HUES6 (cell line): Measurements from ENCODE around the gene UCP2.

ENCODE experiments used
- H3K27ac ChIP-seq: 2 replicates; pipeline ENCODE4 v1.7.0; 2013; ENCODE audit warnings: low read depth, mild to moderate bottlenecking, low read length, inconsistent platforms
- H3K27me3 ChIP-seq: 2 replicates; pipeline ENCODE4 v1.6.1; 2013; ENCODE audit warnings: low read length; ENCODE audit not compliant: control insufficient read depth, insufficient read depth
- H3K36me3 ChIP-seq: 2 replicates; pipeline ENCODE4 v1.6.1; 2013; ENCODE audit warnings: low read length; ENCODE audit not compliant: control insufficient read depth, insufficient read depth
- H3K4me1 ChIP-seq: 2 replicates; pipeline ENCODE4 v1.6.1; 2013; ENCODE audit warnings: low read length; ENCODE audit not compliant: control insufficient read depth, insufficient read depth
- H3K4me3 ChIP-seq: 2 replicates; pipeline ENCODE4 v1.5.1; 2013; ENCODE audit warnings: low read depth, low read length
- H3K9ac ChIP-seq: one replicate; pipeline ENCODE4 v1.6.1; 2013; ENCODE audit warnings: mild to moderate bottlenecking, low read length
- H3K9me3 ChIP-seq: 2 replicates; pipeline ENCODE4 v1.6.1; 2013; ENCODE audit warnings: low read depth, low read length; ENCODE audit not compliant: control insufficient read depth, insufficient read depth

UCP2 gene

DNA sequence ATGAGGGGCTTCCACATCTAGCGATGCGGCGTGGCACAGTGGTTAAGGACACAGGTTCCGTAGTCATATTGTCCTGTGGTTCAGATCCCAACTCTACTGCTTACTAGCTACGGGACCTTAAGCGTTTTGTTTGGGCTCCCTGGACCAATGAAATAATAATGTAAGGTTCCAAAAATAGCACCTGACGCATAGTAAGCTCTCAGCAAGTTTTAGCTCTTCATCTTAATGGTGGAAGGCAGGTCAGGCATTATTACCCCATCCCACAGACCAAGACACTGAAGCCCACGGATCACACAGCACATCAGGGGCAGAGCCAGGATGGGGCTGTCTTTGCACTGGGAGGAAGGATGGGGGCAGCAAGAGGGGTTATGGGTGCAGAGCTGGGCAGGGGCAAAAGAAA, 18.8 kb downstream of the UCP2 start:
- Histone ChIP-seq H3K4me1 (no peaks in the 10 kb centered on the region), H3K27ac (no peak overlapping the region), H3K9ac (no peak overlapping the region), H3K4me3 (no peak overlapping the region), H3K27me3 (no peaks in the 10 kb centered on the region), H3K36me3 (no peaks in the 10 kb centered on the region), H3K9me3 (no peaks in the 10 kb centered on the region)

DNA sequence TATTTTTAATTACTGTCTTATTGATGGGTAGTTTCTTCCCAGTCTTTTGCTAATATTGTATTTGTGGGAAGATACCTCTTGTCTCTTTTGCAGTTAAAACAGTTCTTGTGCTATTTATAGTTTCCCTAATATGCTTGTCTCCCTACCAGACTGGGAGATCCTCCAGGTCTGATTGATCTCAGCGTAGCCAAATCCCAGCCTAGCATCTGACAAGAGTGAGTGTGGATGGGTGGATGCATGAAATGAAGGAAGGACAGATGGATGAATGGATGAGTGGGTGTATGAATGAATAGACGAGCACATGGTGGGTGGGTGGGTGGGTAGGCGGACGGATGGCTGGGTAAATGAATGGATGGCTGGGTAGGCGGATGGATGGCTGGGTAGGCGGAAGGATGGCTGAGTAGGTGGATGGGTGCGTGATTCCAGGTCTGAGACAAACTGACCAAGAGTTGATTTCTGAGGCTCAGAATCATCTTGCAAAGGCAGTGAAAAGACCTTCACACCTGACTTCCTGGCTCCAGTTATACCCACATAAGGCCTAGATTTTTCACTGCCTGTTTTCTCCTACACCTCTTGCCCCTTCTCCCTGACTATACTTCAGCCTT, 20.4 kb downstream of the UCP2 start:
- H3K36me3 ChIP-seq, result no peaks in the 10 kb centered on the region
- H3K9me3 ChIP-seq, result no peaks in the 10 kb centered on the region
- no peaks in the 10 kb centered on the region for H3K27me3 ChIP-seq
- H3K9ac ChIP-seq, result no peak overlapping the region
- no peak overlapping the region for H3K27ac ChIP-seq
- no peak overlapping the region for H3K4me3 ChIP-seq
- no peaks in the 10 kb centered on the region for H3K4me1 ChIP-seq

DNA sequence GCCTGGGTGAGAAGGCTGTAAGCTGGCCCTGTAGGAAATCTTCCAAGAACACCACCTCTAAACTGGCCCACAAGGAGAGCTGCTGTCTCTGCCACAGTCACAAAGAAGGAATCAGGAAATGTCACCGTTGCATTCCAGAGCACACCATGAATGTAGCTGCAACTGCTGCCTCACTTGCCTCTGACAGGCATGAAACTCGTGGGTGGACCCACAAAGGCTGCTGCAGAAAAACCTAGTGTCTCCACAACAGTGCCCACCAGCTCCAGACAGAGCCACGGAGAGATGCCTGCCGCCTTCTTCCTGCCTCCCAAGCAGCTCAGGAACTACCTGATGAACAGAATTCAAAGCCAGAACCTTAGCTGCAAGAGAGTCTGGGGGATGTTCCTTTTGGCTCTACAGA, 21.3 kb downstream of the UCP2 start:
- H3K4me3 ChIP-seq, result no peak overlapping the region
- H3K4me1 ChIP-seq, result no peaks in the 10 kb centered on the region
- no peak overlapping the region for H3K27ac ChIP-seq
- H3K27me3 ChIP-seq, result no peaks in the 10 kb centered on the region
- no peak overlapping the region for H3K9ac ChIP-seq
- no peaks in the 10 kb centered on the region for H3K9me3 ChIP-seq
- no peaks in the 10 kb centered on the region for H3K36me3 ChIP-seq

DNA sequence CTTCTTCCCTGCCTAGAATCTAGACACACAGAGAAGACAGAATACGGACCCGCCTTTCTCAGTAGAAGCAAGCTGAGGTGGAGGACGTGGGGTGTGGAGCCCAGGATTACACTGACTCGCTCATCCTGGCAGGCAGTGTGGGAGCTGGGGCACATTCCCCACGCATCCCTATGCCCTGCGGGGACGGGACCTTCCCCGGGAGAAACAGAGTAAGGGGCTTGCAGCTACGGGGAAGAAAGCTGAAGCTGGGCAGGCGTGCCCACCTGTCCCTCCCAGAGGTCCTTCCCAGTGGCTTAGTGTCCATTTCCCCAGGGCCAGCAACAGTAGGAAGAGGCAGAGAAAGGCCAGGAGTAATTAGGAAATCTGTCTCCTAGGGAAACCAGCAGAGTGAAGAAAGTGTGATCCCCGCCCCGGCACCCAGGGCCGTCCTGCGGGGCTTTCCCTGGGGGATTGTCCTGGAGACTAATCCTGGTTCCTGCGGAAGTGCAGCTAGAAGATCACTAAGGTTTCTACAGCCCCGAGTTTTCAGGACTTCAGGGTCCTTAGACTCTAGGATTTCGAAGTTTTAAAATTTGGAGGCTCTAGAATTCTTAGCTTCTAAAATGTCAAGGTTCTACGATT, 24.0 kb downstream of the UCP2 start:
- Histone ChIP-seq H3K4me3 (no peak overlapping the region), H3K9me3 (no peaks in the 10 kb centered on the region), H3K36me3 (no peaks in the 10 kb centered on the region), H3K4me1 (no peaks in the 10 kb centered on the region), H3K27ac (no peak overlapping the region), H3K27me3 (no peaks in the 10 kb centered on the region), H3K9ac (no peak overlapping the region)

DNA sequence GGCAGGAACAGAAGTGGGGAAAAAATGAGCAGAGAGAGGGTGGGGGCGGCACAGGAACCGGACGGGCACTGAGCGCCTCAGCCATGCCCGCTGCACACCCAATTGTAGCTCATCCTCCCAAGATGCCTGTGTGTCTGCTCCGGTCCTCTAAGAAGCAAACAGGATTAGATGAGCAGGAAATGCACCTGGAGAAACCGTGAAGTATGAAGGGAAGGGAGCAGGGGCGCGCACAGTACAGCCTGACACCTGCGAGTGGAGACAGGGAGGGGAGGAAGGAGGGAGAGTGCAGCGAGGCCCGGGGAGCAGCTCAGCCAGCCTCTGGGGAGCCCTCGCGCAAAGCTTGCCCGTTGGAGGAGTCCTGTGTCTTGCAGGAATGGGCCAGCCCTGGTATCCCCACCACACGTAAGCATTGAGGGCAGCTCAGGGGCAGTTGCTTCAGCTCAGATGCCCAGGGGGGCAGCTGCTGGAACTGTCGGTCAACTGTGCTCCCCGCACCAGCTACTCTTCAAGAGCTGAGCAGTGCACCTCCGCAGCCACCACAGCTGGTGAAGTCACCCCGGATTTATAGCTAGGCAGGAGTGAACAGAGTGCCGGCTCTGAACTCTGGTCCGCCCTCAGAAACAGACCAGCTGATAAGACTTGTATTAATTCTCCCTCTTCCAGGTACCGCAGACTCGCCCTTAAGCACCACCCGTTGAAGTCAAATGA, 24.8 kb downstream of the UCP2 start:
- Histone ChIP-seq H3K4me1 (no peaks in the 10 kb centered on the region), H3K9me3 (no peaks in the 10 kb centered on the region), H3K9ac (no peak overlapping the region), H3K27ac (no peak overlapping the region), H3K4me3 (no peak overlapping the region), H3K27me3 (no peaks in the 10 kb centered on the region), H3K36me3 (no peaks in the 10 kb centered on the region)

DNA sequence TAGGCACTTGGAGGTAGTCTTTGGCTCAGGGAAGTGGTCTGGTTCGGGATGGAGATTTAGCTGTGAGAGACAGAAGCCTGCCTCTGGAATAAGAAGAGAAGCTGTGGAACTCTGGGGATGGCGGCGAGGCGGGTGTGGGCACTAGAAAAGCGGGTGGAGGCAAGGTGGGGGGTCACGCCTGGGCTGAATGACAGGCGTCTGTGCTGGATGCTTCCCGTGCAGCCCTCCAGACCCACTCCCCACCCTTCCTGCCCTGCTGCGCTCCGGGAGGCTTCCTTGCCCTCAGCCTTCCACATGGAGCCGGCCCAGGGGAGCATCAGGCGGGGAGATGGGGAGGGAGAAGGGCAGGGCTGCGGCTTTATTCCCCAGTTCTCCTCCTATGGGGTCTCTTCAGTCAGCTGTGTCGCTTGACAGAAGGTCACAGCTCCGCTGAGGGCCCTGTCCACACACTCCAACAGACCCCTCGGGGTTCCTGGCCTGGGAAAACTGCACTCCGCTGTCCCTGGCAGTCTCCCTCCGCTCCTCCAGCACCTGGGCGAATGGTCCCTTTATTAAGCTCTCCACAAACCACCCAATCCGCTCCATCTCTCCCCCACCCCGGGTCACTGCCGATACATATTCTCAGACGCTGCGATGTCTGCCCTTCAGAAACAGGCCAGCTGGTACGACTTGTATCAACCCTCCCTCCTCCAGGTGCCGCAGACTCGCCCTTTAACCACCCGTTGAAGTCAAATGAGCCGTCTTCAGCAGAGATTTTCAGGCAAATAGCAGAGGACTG, 25.6 kb downstream of the UCP2 start:
- no peaks in the 10 kb centered on the region for H3K4me1 ChIP-seq
- H3K27me3 ChIP-seq, result no peaks in the 10 kb centered on the region
- H3K9me3 ChIP-seq, result no peaks in the 10 kb centered on the region
- H3K36me3 ChIP-seq, result no peaks in the 10 kb centered on the region
- H3K4me3 ChIP-seq, result no peak overlapping the region
- H3K9ac ChIP-seq, result no peak overlapping the region
- H3K27ac ChIP-seq, result no peak overlapping the region

DNA sequence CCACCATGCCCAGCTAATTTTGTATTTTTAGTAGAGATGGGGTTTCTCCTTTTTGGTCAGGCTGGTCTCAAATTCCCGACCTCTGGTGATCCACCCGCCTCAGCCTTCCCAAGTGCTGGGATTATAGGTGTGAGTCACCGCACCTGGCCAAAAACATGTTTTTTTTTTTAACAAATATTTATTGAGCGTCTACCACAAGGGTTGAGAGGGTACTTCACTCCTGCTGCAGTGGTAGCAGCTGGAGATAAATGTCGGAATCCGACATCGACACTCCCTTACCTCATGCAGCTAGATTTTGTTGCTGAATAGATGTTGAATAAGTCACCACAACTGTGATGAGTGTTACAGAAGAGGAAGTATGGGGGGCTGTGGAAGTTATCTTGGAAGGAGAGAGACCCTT, 30.8 kb downstream of the UCP2 start:
- H3K27me3 ChIP-seq, result no peaks in the 10 kb centered on the region
- no peaks in the 10 kb centered on the region for H3K36me3 ChIP-seq
- H3K27ac ChIP-seq, result no peak overlapping the region
- H3K9me3 ChIP-seq, result peaks cover 10% of the 10 kb centered on the region
- H3K9ac ChIP-seq, result no peak overlapping the region
- H3K4me1 ChIP-seq, result no peaks in the 10 kb centered on the region
- no peak overlapping the region for H3K4me3 ChIP-seq

DNA sequence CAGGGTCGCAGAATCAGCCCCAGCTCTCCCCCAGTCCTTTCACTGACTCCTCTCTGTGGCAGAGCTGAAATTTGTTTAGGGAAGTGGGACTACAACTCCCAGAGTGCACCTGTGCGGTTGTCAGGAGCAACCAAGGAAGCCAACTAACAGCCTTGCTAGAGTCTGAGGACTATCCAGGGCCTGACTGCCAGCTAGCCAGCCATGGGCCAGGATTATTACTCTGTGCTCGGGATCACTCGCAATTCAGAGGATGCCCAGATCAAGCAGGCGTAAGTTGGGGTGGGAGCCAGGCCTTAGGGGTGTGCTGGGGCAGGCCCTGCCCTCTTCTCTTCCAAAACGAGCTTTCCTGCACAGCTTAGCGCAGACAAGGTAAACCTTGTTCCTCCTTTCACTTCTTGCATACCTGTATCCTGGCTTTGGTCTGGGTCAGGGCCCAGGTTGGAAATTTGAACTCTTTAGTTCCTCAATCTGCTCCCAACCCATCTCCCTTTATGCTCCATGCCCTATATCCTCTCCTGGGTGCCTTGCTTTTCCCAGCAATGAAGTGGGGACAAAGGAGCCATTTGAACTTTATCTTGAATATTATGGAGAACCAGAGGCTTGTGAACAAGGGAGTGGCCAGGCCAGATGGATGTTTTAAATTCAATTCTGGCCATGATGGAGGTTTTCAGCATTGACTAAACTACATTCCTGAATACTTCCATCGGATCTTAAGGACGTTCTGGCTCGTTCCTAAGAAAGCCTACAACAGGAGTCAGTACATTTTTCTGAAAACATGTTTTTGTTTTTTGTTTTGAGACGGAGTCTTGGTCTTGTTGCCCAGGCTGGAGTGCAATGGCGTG, 31.6 kb downstream of the UCP2 start, which contains the start of gene DNAJB13:
Gene DNAJB13, plus strand, starts transcription at position 158 of the 842 bp plus-strand sequence. Its CDS starts 44 bp downstream, at position 202.
- H3K27ac ChIP-seq, result no peak within 1 kb of the TSS
- H3K27me3 ChIP-seq, result no peaks in the 10 kb centered on the region
- H3K9ac ChIP-seq, result no peak within 1 kb of the TSS
- no peak within 1 kb of the TSS for H3K4me3 ChIP-seq
- H3K36me3 ChIP-seq, result no peaks in the 10 kb centered on the region
- H3K4me1 ChIP-seq, result no peaks in the 10 kb centered on the region
- peaks cover 17% of the 10 kb centered on the region for H3K9me3 ChIP-seq

DNA sequence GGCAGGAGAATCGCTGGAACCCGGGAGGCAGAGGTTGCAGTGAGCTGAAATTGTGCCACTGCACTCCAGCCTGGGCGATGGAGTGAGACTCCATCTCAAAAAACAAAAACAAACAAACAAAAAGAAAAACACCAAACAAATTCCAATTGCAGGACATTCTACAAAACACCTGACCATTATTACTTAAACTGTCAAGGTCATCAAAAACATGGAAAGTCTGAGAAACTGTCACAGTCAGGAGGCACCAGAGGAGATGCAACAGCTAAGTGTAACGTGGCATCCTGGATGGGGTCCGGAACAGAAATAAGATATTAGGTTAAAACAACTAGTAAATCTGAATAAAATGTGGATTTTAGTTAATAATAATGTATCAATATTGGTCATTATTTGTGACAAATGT, 32.7 kb downstream of the UCP2 start:
- peaks cover 20% of the 10 kb centered on the region for H3K9me3 ChIP-seq
- no peaks in the 10 kb centered on the region for H3K36me3 ChIP-seq
- no peak overlapping the region for H3K4me3 ChIP-seq
- no peaks in the 10 kb centered on the region for H3K27me3 ChIP-seq
- no peak overlapping the region for H3K9ac ChIP-seq
- H3K27ac ChIP-seq, result no peak overlapping the region
- H3K4me1 ChIP-seq, result no peaks in the 10 kb centered on the region

DNA sequence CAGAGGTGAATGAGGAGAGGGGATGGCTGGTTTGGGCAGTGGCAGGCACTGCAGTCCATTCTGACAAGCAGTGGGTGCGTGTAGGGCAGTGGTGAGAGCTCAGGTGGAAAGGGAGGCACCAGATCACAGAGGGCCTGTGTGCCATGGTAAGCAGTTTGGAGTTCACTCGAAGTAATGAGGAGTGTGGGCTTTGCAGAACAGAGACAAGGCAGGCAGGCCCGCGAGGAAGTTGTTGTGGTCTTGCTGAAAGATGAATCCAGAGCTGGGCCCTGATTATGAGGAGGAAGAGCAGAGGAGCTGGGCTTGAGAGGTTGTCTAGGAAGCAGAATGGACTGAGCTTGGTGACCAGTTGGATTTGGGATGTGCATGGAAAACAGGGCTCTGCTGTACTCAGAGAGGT, 33.4 kb downstream of the UCP2 start:
- no peak overlapping the region for H3K4me3 ChIP-seq
- peaks cover 20% of the 10 kb centered on the region for H3K9me3 ChIP-seq
- H3K27me3 ChIP-seq, result no peaks in the 10 kb centered on the region
- no peaks in the 10 kb centered on the region for H3K36me3 ChIP-seq
- H3K4me1 ChIP-seq, result no peaks in the 10 kb centered on the region
- no peak overlapping the region for H3K27ac ChIP-seq
- no peak overlapping the region for H3K9ac ChIP-seq
